ENCODE results near the gene EIF1AX. TPM values are rescaled to one million over a fixed set of nuclear protein-coding genes. Genes with fewer than 3 reads are reported as not detected.

Gene EIF1AX
- total RNA-seq, 4 donors from 2014 or later: 45.2 to 55.0 (median 46.9) TPM

DNA sequence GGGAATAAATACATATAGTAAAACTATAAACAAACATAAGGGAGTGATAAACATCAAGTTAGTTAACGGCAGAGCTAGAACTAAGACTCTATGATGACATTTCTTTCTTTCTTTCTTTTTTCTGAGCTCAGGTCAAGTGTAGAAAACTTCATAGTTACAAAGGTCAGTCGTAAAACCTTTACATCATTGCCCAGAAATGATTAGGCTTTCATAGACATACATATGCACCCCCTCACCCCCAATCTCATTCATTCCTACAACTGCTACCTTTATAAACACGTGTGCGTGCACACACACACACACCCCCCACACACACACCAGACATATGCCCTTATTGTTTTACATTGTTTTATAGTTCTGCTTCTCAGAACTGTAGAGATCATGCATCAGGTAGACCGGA lies 5.7 kb downstream of the EIF1AX start:
- no peak overlapping the region for H3K27ac ChIP-seq (replicated peaks in 1 of 4)
- no peaks in the 10 kb centered on the region for H3K9me3 ChIP-seq
- 80% methylated on average over 5 of the region's 5 CpGs for WGBS
- H3K4me3 ChIP-seq: no peak overlapping the region
- DNase-seq (ENCODE audit: extremely low spot score): no peak
- peaks cover 0 to 83% (median 62%) of the 10 kb centered on the region in 4 donors for H3K36me3 ChIP-seq
- no peaks in the 10 kb centered on the region for H3K27me3 ChIP-seq
- H3K4me1 ChIP-seq: peaks cover 18 to 24% (median 22%) of the 10 kb centered on the region in 4 donors
- intact Hi-C loops (cut with DNase I): no loop called here
- no peak for TF ChIP-seq POLR2AphosphoS5 (IDR thresholded peaks at IDR 0.05)
- TF ChIP-seq, protein P1, sequence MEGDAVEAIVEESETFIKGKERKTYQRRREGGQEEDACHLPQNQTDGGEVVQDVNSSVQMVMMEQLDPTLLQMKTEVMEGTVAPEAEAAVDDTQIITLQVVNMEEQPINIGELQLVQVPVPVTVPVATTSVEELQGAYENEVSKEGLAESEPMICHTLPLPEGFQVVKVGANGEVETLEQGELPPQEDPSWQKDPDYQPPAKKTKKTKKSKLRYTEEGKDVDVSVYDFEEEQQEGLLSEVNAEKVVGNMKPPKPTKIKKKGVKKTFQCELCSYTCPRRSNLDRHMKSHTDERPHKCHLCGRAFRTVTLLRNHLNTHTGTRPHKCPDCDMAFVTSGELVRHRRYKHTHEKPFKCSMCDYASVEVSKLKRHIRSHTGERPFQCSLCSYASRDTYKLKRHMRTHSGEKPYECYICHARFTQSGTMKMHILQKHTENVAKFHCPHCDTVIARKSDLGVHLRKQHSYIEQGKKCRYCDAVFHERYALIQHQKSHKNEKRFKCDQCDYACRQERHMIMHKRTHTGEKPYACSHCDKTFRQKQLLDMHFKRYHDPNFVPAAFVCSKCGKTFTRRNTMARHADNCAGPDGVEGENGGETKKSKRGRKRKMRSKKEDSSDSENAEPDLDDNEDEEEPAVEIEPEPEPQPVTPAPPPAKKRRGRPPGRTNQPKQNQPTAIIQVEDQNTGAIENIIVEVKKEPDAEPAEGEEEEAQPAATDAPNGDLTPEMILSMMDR (IDR thresholded peaks at IDR 0.05): no peak
- TF ChIP-seq EP300 (IDR thresholded peaks at IDR 0.05): no peak
- no peak for TF ChIP-seq POLR2A (IDR thresholded peaks at IDR 0.05; ENCODE audit: low read depth)

- no peaks in the 10 kb centered on the region for H3K9me3 ChIP-seq
- H3K4me3 ChIP-seq: no peak overlapping the region
- no peak for DNase-seq (ENCODE audit: extremely low spot score)
- no peak for TF ChIP-seq EP300 (IDR thresholded peaks at IDR 0.05)
- TF ChIP-seq POLR2AphosphoS5 (IDR thresholded peaks at IDR 0.05): no peak
- TF ChIP-seq, protein P1 (IDR thresholded peaks at IDR 0.05): no peak
- no peak for TF ChIP-seq POLR2A (IDR thresholded peaks at IDR 0.05; ENCODE audit: low read depth)
- H3K27ac ChIP-seq (replicated peaks in 1 of 4): no peak overlapping the region
- H3K4me1 ChIP-seq: peaks cover 0 to 12% (median 5%) of the 10 kb centered on the region in 4 donors
- intact Hi-C loops (cut with DNase I): no loop called here
- WGBS: 77% methylated on average over 1 of the region's 1 CpG
- peaks cover 0 to 93% (median 75%) of the 10 kb centered on the region in 4 donors for H3K36me3 ChIP-seq
- H3K27me3 ChIP-seq: no peaks in the 10 kb centered on the region
Measured at GRCh38 chrX:20132666-20133065, 9.0 kb downstream of the EIF1AX start.

DNA sequence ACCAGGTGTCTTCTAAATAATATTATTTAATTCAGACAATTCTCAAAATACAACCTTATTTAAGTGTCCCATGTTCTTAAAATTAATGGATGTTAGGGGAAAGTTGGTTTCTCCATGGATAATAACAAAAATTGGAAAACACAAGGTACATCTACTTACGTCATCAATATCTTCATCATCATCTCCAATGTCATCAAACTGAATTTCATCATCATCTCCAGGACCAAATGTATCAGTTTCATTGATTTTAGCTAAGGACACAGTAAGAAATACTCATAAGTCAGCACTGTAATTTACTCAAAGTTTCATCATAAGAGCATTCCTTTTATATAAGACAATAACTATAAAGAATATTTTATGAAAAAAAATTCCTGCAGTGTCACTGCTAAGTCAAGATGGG lies 11.3 kb downstream of the EIF1AX start:
- WGBS: 98% methylated on average over 1 of the region's 1 CpG
- Histone ChIP-seq H3K36me3 (peaks cover 0 to 70% (median 59%) of the 10 kb centered on the region in 4 donors), H3K9me3 (no peaks in the 10 kb centered on the region), H3K27me3 (no peaks in the 10 kb centered on the region), H3K27ac (replicated peaks in 1 of 4) (no peak overlapping the region), H3K4me3 (no peak overlapping the region), H3K4me1 (peaks cover 0 to 7% (median 5%) of the 10 kb centered on the region in 4 donors)
- intact Hi-C loops (cut with DNase I): no loop called here
- no peak for DNase-seq (ENCODE audit: extremely low spot score)
- TF ChIP-seq, protein P1 (IDR thresholded peaks at IDR 0.05): no peak
- no peak for TF ChIP-seq POLR2A (IDR thresholded peaks at IDR 0.05; ENCODE audit: low read depth)
- TF ChIP-seq EP300 (IDR thresholded peaks at IDR 0.05): no peak
- TF ChIP-seq POLR2AphosphoS5 (IDR thresholded peaks at IDR 0.05): no peak

GRCh38 chrX:20129547-20129946 lies 12.1 kb downstream of the EIF1AX start:
- DNase-seq (ENCODE audit: extremely low spot score): no peak
- H3K4me3 ChIP-seq: no peak overlapping the region
- TF ChIP-seq POLR2A (IDR thresholded peaks at IDR 0.05; ENCODE audit: low read depth): no peak
- TF ChIP-seq EP300 (IDR thresholded peaks at IDR 0.05): no peak
- TF ChIP-seq POLR2AphosphoS5 (IDR thresholded peaks at IDR 0.05): no peak
- TF ChIP-seq, protein P1 (IDR thresholded peaks at IDR 0.05): no peak
- no peaks in the 10 kb centered on the region for H3K9me3 ChIP-seq
- H3K27ac ChIP-seq (replicated peaks in 1 of 4): no peak overlapping the region
- intact Hi-C loops (cut with DNase I): loop anchor here (10.0 kb wide), 1 partner anchor 585 kb away; no protein-coding TSS in a partner anchor
- WGBS: 92% methylated on average over 1 of the region's 1 CpG
- H3K36me3 ChIP-seq: peaks cover 0 to 68% (median 58%) of the 10 kb centered on the region in 4 donors
- H3K27me3 ChIP-seq: no peaks in the 10 kb centered on the region
- H3K4me1 ChIP-seq: peaks cover 0 to 7% (median 5%) of the 10 kb centered on the region in 4 donors

- peaks cover 0 to 67% (median 51%) of the 10 kb centered on the region in 4 donors for H3K36me3 ChIP-seq
- DNase-seq (ENCODE audit: extremely low spot score): no peak
- no peaks in the 10 kb centered on the region for H3K27me3 ChIP-seq
- no peaks in the 10 kb centered on the region for H3K9me3 ChIP-seq
- no peak overlapping the region for H3K27ac ChIP-seq (replicated peaks in 1 of 4)
- no peak overlapping the region for H3K4me3 ChIP-seq
- peaks cover 0 to 7% (median 5%) of the 10 kb centered on the region in 4 donors for H3K4me1 ChIP-seq
- 74% methylated on average over 4 of the region's 4 CpGs for WGBS
- intact Hi-C loops (cut with DNase I): loop anchor here (10.0 kb wide), 1 partner anchor 584 kb away; no protein-coding TSS in a partner anchor
- TF ChIP-seq, protein P1 (IDR thresholded peaks at IDR 0.05): no peak
- TF ChIP-seq POLR2AphosphoS5 (IDR thresholded peaks at IDR 0.05): no peak
- no peak for TF ChIP-seq EP300 (IDR thresholded peaks at IDR 0.05)
- TF ChIP-seq POLR2A (IDR thresholded peaks at IDR 0.05; ENCODE audit: low read depth): no peak
Measured at GRCh38 chrX:20128670-20129069, 13.0 kb downstream of the EIF1AX start.

Data from esophagus muscularis mucosa (tissue), 4 donors.